Endothelial cell of umbilical vein (primary cell): ENCODE data around the gene SPDYE4. TPM values are rescaled to one million over a fixed set of nuclear protein-coding genes. Genes with fewer than 3 reads are reported as not detected.
A peak's percentile ranks its signal among the peaks of the same experiment; 100 is the strongest.

ENCODE experiments used
- BruUV-seq: library from RNA; stranded (reverse); fragments of 400-500 nt; replicated peaks from 2 replicates; lab custom pipeline; 2021; lab: Mats Ljungman, UMichigan
- CTCF ChIA-PET: fragments of 300-600, 350-600 bp; sonication (Branson Sonifier 250); formaldehyde crosslinking; loops from one replicate; lab custom pipeline; 2021; ENCODE audit warnings: antibody characterized with exemption, inconsistent platforms; lab: Charles Lee
- POLR2A ChIA-PET: fragments of 300-600, 350-600 bp; sonication (Branson Sonifier 250); formaldehyde crosslinking; loops from one replicate; lab custom pipeline; 2021; ENCODE audit warnings: antibody characterized with exemption, inconsistent platforms; lab: Charles Lee
- DNase-seq: peaks from one replicate; pipeline ENCODE4 v3.0.0-alpha.2; 2011; ENCODE audit warnings: low read depth, low spot score
- FAIRE-seq: peaks from 2 replicates; lab custom pipeline; 2011; peaks lifted over from hg19 to GRCh38; lab: Jason Lieb, UNC
- H2AFZ ChIP-seq: 2 replicates; pipeline ENCODE4 v1.6.0; 2012; ENCODE audit warnings: low read depth, low read length, control low read depth, inconsistent platforms
- H3K27ac ChIP-seq: 2 replicates; pipeline ENCODE4 v1.5.1; 2011; ENCODE audit warnings: low read depth, mild to moderate bottlenecking, control low read depth, low read length, moderate library complexity; ENCODE audit not compliant: insufficient read depth
- H3K27me3 ChIP-seq, 2 experiments: 2 replicates each; pipeline versions ENCODE4 v1.6.0 to v1.6.1; 2011; ENCODE audit warnings: low read length in 2 of 2, mixed read lengths in 1 of 2; ENCODE audit not compliant: control insufficient read depth in 2 of 2, insufficient read depth in 2 of 2
- H3K36me3 ChIP-seq, 2 experiments: 2 replicates in 1 of 2; 3 replicates in 1 of 2; pipeline ENCODE4 v1.5.1; 2011; ENCODE audit warnings: low read length in 2 of 2, mild to moderate bottlenecking in 1 of 2, moderate library complexity in 1 of 2; ENCODE audit not compliant: control insufficient read depth in 2 of 2, insufficient read depth in 2 of 2; ENCODE audit errors: extremely low read depth in 1 of 2
- H3K4me1 ChIP-seq: 3 replicates; pipeline ENCODE4 v1.5.1; 2011; ENCODE audit warnings: mild to moderate bottlenecking, low read length; ENCODE audit not compliant: control insufficient read depth, insufficient read depth; ENCODE audit errors: extremely low read depth
- H3K4me2 ChIP-seq: 2 replicates; pipeline ENCODE4 v1.6.1; 2011; ENCODE audit warnings: low read length, control low read depth, mixed read lengths; ENCODE audit not compliant: insufficient read depth
- H3K4me3 ChIP-seq, 3 experiments: fragments of 200-600 bp in 1 of 3; sonication (generic), shearing (Covaris generic) in 1 of 3; replicated peaks in 1 of 3; 2 replicates each; pipeline ENCODE4 v1.5.1; 2011 to 2016; ENCODE audit warnings: control low read depth in 3 of 3, low read length in 3 of 3, mild to moderate bottlenecking in 2 of 3, inconsistent platforms in 1 of 3, low read depth in 1 of 3, moderate library complexity in 1 of 3; ENCODE audit not compliant: insufficient read depth in 1 of 3
- H3K79me2 ChIP-seq: 2 replicates; pipeline ENCODE4 v1.6.0; 2012; ENCODE audit warnings: low read length, inconsistent platforms; ENCODE audit not compliant: control insufficient read depth, insufficient read depth
- H3K9ac ChIP-seq: replicated peaks from 2 replicates; pipeline ENCODE3; 2011; ENCODE audit warnings: low read length, control low read depth; ENCODE audit not compliant: insufficient read depth; ENCODE audit errors: extremely low read depth
- H3K9me1 ChIP-seq: replicated peaks from 3 replicates; pipeline ENCODE4 v1.6.0; 2011; ENCODE audit warnings: mild to moderate bottlenecking, low read length; ENCODE audit not compliant: control insufficient read depth, insufficient read depth; ENCODE audit errors: extremely low read depth
- H3K9me3 ChIP-seq: replicated peaks from 2 replicates; pipeline ENCODE4 v1.5.1; 2012; ENCODE audit warnings: low read length, inconsistent platforms; ENCODE audit not compliant: control insufficient read depth, insufficient read depth
- H4K20me1 ChIP-seq: replicated peaks from 2 replicates; pipeline ENCODE3; 2011; ENCODE audit warnings: mild to moderate bottlenecking, low read length; ENCODE audit not compliant: control insufficient read depth, insufficient read depth; ENCODE audit errors: extremely low read depth
- CTCF ChIP-seq, 2 donors: IDR thresholded peaks; 1 replicate in 1 of 2; 2 replicates in 1 of 2; pipeline ENCODE4 v1.5.1; 2011; ENCODE audit warnings: low read length in 2 of 2, mild to moderate bottlenecking in 2 of 2, moderate library complexity in 2 of 2, control low read depth in 1 of 2, inconsistent platforms in 1 of 2, low read depth in 1 of 2; ENCODE audit not compliant: insufficient read depth in 1 of 2; ENCODE audit errors: extremely low read depth in 1 of 2
- EZH2 ChIP-seq: IDR thresholded peaks from 2 replicates; pipeline ENCODE4 v1.6.1; 2012; ENCODE audit warnings: borderline replicate concordance, low read depth, mild to moderate bottlenecking, moderate library complexity, low read length, inconsistent platforms; ENCODE audit not compliant: severe bottlenecking
- FOS ChIP-seq: IDR thresholded peaks from 2 replicates; pipeline ENCODE4 v1.6.1; 2011; ENCODE audit warnings: mild to moderate bottlenecking, low read length, moderate library complexity, borderline replicate concordance; ENCODE audit not compliant: insufficient read depth
- GATA2 ChIP-seq: IDR thresholded peaks from 2 replicates; pipeline ENCODE4 v1.7.0; 2011; ENCODE audit warnings: low read depth, mild to moderate bottlenecking, moderate library complexity, mixed read lengths, low read length; ENCODE audit not compliant: insufficient read length, insufficient read depth
- JUN ChIP-seq: IDR thresholded peaks from 2 replicates; pipeline ENCODE4 v1.6.1; 2011; ENCODE audit warnings: borderline replicate concordance, low read depth; ENCODE audit not compliant: insufficient read length, insufficient read depth
- MAX ChIP-seq: IDR thresholded peaks from 2 replicates; pipeline ENCODE4 v1.6.1; 2011; ENCODE audit not compliant: insufficient read depth, insufficient read length
- MYC ChIP-seq: IDR thresholded peaks from one replicate; pipeline ENCODE4 v1.6.1; 2011; ENCODE audit warnings: mild to moderate bottlenecking, low read depth, low read length
- POLR2A ChIP-seq: IDR thresholded peaks from 2 replicates; pipeline ENCODE4 v1.6.1; 2012; ENCODE audit warnings: low read depth, mild to moderate bottlenecking, control low read depth, low read length
- POLR2AphosphoS5 ChIP-seq: IDR thresholded peaks from 2 replicates; pipeline ENCODE4 v1.6.1; 2012; ENCODE audit warnings: low read depth, mild to moderate bottlenecking, control low read depth, low read length, moderate library complexity; ENCODE audit not compliant: insufficient read depth
- dilution Hi-C: fragments of 300-500 bp; cut with MboI; formaldehyde crosslinking; loops from one replicate; pipeline ENCODE4 v1.15.0; 2019; ENCODE audit warnings: low sequenced_read_pairs; ENCODE audit not compliant: extremely low pct_ligation_motif_present
- intact Hi-C: fragments of 100-400 bp; cut with micrococcal nuclease; formaldehyde crosslinking; loops from one replicate; pipeline ENCODE4 v1.10.0; 2022
- polyA plus RNA-seq, 4 experiments: library from polyadenylated mRNA; depleted of rRNA in 3 of 4; stranded (reverse) in 3 of 4; unstranded in 1 of 4; fragments of >200 nt; gene quantifications; 2 replicates each; pipeline versions ENCODE4 v1.2.1 to v1.2.3, GENCODE V29; 2011 to 2012; ENCODE audit warnings: missing spikeins in 1 of 4
- total RNA-seq: library from RNA; stranded (reverse); gene quantifications from 2 replicates; pipeline ENCODE4 v1.2.3, GENCODE V29; 2021

The SPDYE4 gene
- total and polyA plus RNA-seq, 2 donors (not counting 3 experiments of a cell fraction or from before 2014, with no cell fraction given): not detected

- Histone ChIP-seq H3K9me1 (no peaks in the 10 kb centered on the region), H3K36me3 (no peaks in the 10 kb centered on the region), H3K4me3 (peak overlapping the region in 1 of 3 experiments; percentile 58), H3K27ac (no peak overlapping the region), H3K27me3 (peaks cover 12 to 13% of the 10 kb centered on the region in 2 experiments), H4K20me1 (no peaks in the 10 kb centered on the region), H3K4me1 (peaks cover 5% of the 10 kb centered on the region), H3K9me3 (no peaks in the 10 kb centered on the region), H3K79me2 (no peaks in the 10 kb centered on the region), H3K9ac (no peak overlapping the region), H2AFZ (peak overlapping the region; percentile 98), H3K4me2 (peak overlapping the region; percentile 45)
- FAIRE-seq (no peak), DNase-seq (no peak)
- BruUV-seq: TSS peak; percentile 71
- dilution Hi-C loops (no loop called here), intact Hi-C loops (loop anchor here (1.0 kb wide), 2 partner anchors 175 to 363 kb away; partner anchors contain the start of gene RPL26)
- CTCF ChIA-PET: interaction anchor here (0.7 to 3.3 kb wide), 35 partner anchors 9 to 686 kb away, joined by 3 to 101 read pairs (median 7); partner anchors contain the start of gene MYH10
- no peak for TF ChIP-seq MYC
- no peak for TF ChIP-seq POLR2A
- TF ChIP-seq EZH2: no peak
- TF ChIP-seq FOS: no peak
- no peak for TF ChIP-seq MAX
- TF ChIP-seq GATA2: no peak
- no peak for TF ChIP-seq POLR2AphosphoS5
- TF ChIP-seq CTCF (IDR thresholded peaks at IDR 0.05; ENCODE audit: extremely low read depth in 1 of 2, insufficient read depth in 1 of 2, low read depth in 1 of 2, low read length in 2 of 2): no peak
- no peak for TF ChIP-seq JUN
- POLR2A ChIA-PET: no interaction called here
These were observed 11.7 kb downstream of the SPDYE4 start for GRCh38 chr17:8746501-8747236.
